Pons (tissue), 1 donor: ENCODE data around the gene SERPINH1.

Experiments
- DNase-seq: peaks from one replicate; pipeline ENCODE4 v3.0.0-alpha.2; 2016; ENCODE audit warnings: low spot score

SERPINH1 gene

DNA sequence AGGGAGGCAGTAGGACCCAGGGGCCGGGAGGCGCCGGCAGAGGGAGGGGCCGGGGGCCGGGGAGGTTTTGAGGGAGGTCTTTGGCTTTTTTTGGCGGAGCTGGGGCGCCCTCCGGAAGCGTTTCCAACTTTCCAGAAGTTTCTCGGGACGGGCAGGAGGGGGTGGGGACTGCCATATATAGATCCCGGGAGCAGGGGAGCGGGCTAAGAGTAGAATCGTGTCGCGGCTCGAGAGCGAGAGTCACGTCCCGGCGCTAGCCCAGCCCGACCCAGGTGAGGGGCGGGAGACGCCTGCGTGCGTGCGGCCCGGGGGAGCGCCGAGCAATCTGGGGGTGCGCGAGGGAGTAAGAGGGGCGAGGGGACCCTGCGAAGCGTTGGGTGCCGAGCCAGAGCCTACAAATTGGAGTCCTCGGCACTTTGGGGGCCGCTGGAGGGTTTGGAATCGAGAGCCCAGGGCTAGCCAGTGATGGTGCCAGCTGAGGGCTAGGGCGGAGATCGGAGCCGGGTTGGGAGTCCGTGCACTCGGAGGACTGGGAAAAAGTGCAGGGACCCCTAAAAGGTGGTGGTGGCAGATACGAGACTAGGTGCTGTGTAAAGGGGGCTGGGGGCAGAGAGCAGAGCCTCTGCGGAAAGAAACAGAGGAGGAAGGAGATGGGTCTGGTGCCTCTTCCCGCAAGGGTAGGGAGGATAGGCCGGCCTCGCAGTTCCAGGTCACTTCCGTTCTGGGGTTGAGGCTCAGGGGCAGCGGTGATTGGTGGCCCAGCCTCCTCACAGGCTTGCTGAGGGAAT is at the start of gene SERPINH1:
Gene SERPINH1 (plus strand): TSS at position 206 of the 788 bp plus-strand sequence. CDS start 4,097 bp downstream, outside the sequence.
- DNase-seq, result peak; percentile 63

DNA sequence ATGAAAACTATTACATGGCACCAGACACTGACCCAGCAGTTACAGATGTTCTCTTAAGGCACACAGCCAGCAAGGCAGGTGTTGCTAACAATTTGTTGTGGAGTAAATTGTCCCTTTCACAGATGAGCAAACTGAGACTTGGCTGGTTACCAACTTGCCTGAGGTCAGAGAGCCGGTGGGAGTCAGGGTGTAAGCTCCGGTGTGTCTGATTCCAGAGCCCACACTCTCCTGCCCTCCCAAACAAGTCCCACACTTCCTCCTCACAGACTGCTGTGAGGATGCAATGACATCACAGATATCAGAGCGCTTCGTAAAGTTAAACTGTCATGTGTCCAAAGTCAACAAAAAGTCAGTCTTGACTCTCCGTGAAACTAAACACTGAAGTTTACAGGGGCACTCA is 48.8 kb upstream of the SERPINH1 start:
- DNase-seq, result no peak

DNA sequence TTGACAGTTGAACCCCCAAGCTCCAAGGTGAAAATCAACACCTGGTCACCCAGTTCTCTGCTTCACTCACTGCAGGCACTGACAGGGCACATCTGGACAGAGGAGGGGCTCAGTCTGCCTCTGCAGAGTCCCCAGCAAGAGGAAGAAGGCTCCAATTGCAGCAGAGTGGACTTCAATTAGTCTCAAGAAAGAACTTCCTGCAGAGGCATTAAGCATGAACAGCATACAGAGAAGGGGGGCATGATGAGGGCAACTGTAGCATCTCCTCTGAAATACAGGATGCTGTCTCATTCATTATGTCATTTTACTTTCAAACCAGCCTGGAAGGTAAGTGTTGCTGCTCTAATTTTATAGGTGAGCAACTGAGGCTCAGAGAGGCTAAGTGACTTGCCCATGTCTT is 47.5 kb upstream of the SERPINH1 start:
- DNase-seq, result no peak

DNA sequence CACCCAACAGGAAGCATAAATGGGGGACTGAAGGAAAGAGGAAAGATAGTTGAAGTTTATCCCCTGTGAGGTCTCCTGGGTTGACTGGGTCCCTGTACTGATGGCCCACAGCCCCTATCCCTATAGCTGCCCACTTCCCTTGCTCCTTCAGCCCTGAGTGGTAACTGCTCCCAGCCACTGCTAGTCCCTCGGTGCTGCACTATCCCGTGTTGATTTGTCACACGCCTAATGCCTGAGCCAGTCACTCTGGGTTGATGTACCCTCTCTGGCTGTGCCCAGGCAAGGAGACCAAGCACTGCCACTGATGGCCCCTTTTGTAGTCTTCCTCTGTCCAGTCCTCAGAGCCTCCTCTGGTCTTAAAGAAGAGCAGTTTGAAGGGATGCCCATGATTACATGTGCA is 45.9 kb upstream of the SERPINH1 start:
- no peak for DNase-seq

DNA sequence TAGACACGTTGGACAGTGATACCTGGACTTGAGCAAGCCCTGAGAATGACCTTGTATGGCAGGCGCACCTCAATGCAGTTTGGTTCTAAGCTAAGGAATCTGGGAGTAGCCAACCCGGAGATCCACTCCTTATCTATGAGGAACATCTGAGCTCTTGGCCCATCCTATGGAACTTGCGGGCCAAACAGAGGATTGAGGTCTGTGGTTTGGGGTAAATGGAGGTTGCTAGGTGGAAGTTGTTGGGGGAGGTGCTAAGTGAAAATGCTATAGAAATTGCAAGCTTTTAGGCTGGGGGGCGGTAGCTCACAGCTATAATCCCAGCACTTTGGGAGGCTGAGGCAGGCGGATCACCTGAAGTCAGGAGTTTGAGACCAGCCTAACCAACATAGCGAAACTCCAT is 45.2 kb upstream of the SERPINH1 start:
- no peak for DNase-seq

DNA sequence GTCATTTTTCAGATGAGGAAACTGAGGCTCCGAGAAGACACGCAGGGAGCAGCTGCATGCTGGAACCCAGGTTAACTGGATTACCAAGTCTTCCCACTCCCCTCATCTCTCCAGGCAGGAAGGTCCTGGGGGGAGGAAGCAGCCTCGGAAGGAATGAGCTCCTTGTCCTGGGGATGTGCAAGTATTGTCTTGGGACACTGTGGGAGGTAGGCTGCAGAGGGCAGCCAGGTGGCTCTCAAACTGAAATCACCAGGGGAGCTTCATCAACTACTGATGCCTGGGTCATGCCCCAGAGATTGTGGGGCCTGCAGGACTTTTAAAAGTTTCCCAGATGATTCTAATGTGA is 43.9 kb upstream of the SERPINH1 start:
- DNase-seq, result no peak

DNA sequence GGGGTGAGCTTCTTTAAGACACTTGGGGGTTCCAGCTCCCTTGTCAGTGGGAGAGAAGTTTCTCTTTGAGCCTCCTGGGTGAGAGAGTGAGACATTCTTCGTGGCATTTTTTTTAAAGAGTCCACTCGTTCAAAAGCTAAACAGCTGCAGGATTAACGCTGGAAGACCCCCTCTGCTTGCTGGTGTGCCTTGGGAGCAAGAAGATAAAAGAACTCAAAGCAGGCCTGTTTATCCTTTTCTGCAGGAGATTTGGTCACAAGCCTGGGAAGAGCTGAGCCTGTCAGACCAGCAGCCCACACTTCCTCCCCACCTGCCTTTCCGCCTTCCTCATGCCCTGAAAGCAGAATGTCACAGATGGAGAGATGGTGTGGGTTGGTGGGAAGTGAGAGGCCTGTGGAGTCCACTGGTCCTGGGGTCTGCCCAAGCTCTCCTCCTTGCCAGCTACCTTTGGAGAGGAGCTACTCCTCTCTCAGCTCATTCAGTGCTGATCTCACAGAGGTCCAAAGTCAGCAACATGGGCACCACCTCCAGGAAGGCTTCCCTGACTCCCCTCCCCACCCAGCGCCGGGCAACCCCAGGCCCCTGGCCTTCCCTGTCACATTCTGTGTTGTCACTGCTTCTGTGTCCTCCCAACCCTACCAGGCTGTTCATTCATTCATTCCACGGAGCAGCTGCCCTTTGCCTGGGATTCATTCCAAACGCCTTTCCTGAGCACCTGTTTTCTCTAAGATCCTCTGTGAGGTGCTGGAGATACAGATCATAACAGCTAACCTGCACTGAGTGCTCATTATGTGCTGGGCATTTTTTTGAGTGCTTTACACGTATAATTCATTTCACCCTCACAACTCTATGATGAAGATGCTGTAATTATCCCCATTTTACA is 43.0 kb upstream of the SERPINH1 start:
- no peak for DNase-seq

DNA sequence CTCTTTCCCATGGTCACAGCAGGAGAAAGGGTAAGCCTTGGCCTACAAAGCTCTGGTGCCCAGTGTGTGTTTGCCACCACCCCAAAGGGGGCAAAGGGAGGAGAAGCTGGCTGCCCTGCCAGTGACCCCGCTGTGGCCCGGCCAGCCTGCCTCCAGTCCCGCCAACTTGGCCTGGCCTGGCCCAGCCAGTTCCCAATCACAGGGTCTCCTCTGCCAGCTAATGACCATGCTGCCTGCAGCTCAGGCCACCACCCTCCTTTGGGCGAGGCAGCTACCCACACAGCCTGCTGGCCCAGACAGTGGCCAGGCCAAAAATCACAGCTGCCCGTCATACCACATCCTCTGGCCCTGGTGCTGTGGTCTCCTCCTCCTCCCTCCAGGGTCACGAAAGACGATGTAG is 41.4 kb upstream of the SERPINH1 start:
- no peak for DNase-seq

DNA sequence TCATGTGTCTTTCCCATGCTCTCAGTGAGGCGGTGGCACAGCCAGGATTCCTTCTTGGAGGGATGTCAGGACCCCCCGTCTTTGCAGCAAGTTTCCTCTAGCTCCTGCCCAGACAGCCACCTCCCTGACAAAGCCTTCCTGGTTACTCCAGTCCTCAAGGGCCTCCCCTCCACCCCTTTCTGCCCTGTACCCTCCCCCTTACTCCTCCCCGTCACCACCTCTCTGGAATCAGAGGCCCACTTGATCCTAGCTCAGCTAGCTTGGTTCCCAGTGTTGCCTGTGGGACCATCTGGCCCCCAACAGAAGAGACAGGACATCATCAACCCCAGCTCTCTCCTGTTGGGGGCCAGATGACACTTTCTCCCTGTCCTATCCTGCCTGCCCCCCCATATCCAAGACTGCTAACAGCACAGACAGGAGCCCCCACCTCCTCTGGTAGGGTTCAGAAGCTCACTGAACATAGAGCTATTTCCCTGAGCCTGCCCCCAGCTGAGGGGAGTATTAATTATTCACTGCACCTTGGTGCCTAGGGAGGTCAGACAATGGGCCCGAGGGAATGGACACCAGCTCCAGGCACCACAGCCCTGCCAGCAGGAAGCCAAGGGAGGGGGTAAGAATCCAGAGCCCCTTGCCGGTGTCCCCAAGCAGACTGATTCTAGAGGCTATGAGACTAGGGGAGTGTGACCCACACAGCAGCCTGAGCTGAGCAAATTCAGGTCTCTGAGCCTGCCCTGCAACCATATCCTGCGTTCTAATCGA is 39.6 kb upstream of the SERPINH1 start:
- no peak for DNase-seq

DNA sequence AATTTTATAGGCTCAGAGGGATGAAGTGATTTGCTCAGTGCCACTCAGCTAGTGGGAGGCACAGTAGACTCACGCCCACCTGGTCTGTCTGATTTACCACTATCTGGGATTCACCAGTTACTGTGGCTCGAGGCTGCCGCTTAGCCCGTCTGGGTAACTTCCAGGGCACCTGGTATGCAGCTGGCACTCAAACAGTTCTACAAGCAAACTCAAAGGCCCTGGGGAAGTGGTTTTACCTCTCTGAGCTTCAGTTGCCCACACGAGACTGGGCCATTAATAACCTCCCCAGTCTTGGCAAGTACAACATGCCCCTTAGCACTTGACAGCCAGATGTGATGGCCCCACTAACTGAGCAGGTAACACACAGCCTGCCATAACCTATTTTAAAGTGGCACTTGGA is 38.9 kb upstream of the SERPINH1 start:
- DNase-seq, result no peak

DNA sequence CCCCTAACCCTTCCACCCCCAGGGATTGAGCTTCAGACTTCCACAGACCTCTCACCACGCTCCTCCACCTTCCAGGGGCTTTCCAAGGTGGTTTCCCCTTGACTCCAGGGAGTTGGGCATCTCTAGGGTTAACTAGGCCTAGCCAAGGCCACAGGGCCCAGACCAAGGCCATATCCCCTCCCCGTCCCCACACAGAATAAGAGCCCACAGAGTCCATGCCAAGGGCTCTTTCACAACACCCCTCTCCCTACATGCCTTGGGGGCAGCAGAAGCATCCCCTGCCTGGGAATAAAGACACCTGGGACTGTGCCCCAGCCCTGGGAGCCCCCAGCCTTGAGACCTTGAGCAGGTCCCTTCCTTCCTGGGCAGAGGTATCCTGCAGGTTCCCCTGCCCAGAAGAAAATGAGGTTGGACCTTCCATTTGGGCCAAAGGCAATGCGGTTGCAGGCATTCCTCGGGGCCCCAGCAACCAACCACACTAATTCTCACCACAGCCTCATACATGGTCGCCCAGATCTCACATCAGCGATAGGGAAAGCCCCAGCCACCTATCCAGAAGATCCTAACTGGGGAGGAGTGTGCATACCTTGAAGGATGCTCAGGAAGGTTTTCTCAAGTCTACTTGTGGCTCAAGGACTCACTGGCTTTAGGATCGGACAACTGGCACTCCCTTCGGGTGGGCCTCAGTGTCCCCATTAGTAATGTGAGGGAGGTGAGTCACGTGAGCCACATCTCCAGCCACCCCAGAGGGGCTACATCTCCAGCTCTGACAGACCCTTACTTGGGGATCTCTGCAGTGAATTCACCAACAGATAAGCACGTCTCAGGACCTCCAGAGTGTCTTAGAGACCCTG is 38.0 kb upstream of the SERPINH1 start:
- DNase-seq, result no peak

DNA sequence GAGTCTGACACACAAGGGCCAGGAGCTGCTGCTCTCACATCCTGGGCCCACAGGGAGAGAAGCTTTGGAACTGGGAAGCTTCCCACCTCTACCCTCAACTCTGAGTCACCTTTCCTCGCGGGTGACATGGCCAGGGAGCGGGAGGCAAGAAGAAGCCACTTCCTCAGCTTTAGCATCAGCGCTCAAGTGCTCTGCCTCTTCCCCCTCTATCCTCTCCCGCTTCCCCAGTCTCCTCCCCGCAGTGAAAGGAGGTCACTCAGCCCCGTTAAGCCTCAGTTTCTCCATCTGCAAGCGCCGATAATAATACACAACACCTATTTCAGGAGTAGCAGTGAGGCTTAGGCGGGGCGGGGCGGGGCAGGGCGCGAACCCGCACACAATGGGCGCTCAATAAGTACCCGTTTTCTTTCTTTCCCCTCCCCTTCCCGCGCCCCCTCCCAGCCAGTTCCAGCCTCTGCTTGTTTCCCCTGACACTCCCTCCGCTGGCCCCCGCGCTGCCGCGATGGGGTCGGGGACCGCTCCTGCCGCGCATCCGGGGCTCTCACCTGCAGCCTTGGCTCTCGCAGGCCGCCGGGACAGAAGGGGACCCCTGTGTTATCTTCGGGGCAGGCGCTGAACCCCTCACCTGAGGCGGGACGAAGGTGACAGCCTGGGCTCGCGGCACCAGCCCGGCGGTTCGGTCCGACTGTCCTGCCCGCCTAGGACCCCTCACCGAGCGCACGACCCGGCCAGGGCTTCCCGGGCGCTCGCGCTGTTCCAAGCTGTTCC is 37.2 kb upstream of the SERPINH1 start:
- DNase-seq, result no peak

DNA sequence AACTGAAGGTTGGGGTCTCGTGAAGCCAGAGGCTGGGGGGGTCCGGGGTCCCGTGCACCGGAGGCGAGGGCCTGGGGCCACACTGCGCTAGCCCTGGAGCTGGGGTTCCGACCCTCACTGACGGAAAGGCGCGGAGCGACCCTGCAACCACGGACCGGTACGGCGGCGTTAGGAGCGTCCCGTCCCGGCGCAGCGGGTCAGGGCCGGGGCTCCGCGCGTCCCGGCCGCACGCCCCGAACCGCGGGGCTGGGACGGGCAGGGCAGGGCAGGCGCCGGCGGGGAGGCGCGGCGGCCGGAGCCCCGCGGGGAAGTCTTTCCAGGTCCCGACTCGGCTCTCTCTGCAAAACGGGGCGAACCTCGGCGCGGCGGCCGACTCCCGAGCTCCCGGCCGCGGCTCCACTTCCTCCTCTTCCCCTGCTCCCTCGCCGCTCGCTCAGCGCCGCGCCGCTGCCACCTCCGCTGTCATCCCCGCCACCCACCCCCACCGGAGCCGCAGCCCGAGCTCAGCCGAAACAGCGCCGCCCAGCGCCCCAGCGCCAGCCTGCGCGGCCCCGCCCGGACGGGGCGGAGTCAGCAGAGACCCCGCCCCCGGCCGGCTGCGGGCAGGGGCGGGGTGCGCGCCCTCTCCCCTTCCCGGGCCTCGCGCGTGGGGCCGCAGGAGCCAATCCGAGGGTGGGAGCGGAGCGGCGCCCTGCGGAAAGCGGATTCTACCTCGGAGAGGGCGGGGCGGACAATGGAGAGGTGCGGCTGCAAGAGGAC is 36.4 kb upstream of the SERPINH1 start, which contains the start of gene GDPD5:
Gene GDPD5 (minus strand): TSS at position 509 of the 759 bp plus-strand sequence. CDS start 48,206 bp downstream, outside the sequence.
- peak; percentile 68 for DNase-seq

DNA sequence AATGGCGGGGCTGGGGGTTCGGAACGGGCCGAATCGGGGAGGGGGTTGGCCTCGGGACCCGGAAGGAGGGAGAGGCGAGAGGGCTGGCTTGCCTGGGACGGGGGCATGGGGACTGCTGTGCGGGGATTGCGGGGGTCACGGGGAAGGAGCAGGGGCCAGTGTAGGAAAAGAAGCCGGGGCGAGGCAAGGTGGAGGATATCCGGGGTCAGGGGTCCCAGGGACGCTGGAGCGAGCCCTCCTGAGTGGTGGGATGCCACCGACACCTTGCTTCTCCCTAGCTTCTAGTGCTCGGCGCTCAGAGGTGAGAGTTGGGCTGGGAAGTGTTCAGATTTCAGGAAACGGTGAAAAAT is 35.9 kb upstream of the SERPINH1 start:
- DNase-seq, result no peak

DNA sequence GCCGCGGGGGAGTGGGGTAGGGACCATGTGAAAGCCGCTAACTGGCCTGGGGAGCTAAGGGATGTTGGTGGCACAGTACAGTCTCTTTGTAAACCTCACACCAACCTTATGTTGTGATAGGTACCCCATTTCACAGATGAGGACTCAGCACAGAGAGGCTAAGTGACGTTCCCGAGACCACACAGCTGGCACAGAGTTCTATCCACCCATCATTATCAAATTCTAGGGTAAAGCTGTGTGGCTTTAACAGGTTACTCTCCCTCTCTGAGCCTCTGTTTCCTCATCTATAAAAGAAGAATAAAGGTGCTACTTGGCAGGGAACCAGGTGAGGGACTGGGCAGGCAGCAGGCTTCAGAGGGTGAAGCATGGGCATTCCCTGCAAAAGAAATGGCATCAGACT is 34.9 kb upstream of the SERPINH1 start:
- DNase-seq, result no peak

DNA sequence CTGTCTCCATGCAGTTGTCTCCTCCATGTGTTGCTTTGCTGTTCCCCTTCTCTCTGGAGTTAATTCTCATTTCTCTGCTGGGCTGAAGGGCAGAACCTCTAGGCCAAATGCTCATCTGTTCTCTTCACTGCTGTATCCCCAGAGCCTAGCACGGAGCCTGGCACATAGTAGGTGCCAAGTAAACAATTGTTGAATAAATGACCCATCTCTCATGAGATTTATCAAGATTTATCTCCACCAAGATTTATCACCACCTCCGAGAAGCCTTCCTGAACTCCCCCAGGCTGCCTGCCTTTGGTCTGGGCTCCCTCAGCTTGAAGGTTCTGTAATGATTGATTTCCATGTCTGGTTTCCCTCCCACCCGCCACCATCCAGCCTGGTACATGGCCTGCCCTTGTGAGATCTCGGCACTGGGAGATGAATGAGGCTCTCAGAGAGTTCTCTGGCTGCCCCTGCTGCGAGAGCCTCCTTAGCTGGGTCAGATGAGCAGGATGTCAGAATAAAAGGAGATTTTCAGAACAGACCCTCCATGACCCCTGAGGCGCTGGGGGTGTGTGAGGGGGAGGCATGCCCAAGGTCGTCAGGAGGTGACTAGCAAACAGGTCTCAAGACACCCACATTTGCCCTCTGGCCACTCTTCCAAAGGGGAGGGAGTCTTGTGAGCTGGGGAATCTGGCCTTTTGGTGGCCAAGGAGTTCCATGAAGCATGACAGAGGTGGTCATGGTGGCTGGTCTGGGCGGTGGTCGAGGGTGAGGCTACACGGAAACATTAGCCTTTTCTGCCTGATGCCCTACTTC is 33.9 kb upstream of the SERPINH1 start:
- DNase-seq, result no peak

DNA sequence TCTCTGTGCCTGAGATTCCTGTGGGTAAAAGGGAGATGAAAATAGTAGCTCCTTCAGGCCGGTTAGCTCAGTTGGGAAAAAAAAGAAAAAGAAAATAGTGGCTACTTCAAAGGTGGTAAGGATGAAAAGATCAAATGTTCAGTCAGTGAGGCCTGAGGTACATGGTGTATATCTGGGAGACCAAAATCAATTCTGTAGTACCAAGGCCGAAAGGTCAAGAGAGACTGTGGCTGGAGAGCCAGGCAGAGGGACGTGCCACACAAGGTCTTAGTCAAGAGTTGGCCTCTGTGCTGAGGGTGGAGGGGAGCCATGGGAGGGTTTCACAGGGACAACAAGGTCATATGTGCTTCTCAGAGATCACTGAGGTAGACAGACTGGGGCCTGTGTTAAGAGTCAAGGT is 31.5 kb upstream of the SERPINH1 start:
- no peak for DNase-seq

DNA sequence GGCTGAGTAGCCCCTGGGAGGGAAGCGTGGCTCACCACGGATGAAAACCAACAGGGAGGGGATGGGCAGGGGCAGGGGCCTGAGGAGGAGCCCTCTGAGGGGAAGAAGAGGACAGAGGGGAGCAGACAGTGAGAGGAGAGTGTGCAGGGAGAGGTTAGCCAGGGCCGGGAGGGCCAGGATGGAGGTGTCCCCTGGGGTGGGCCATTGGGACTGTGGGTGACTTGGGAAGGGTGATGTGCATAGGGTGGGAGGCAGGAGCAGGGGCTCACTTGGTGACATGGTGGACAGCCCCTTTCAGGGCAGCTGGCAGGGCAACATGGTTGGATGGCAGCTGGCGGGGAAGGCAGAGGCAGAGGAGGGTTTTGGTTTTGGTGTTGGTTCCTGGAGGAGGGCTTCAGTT is 30.7 kb upstream of the SERPINH1 start:
- DNase-seq, result no peak
